Endothelial cell of umbilical vein (primary cell): Measurements from ENCODE around the gene TMTC1. TPM values are rescaled to one million over a fixed set of nuclear protein-coding genes. Genes with fewer than 3 reads are reported as not detected.
A peak's percentile ranks its signal among the peaks of the same experiment; 100 is the strongest.

Experiments
- BruUV-seq: library from RNA; stranded (reverse); fragments of 400-500 nt; replicated peaks from 2 replicates; lab custom pipeline; 2021; lab: Mats Ljungman, UMichigan
- CTCF ChIA-PET: fragments of 300-600, 350-600 bp; sonication (Branson Sonifier 250); formaldehyde crosslinking; loops from one replicate; lab custom pipeline; 2021; ENCODE audit warnings: antibody characterized with exemption, inconsistent platforms; lab: Charles Lee
- POLR2A ChIA-PET: fragments of 300-600, 350-600 bp; sonication (Branson Sonifier 250); formaldehyde crosslinking; loops from one replicate; lab custom pipeline; 2021; ENCODE audit warnings: antibody characterized with exemption, inconsistent platforms; lab: Charles Lee
- DNase-seq: peaks from one replicate; pipeline ENCODE4 v3.0.0-alpha.2; 2011; ENCODE audit warnings: low read depth, low spot score
- FAIRE-seq: peaks from 2 replicates; lab custom pipeline; 2011; peaks lifted over from hg19 to GRCh38; lab: Jason Lieb, UNC
- H2AFZ ChIP-seq: 2 replicates; pipeline ENCODE4 v1.6.0; 2012; ENCODE audit warnings: low read depth, low read length, control low read depth, inconsistent platforms
- H3K27ac ChIP-seq: 2 replicates; pipeline ENCODE4 v1.5.1; 2011; ENCODE audit warnings: low read depth, mild to moderate bottlenecking, control low read depth, low read length, moderate library complexity; ENCODE audit not compliant: insufficient read depth
- H3K27me3 ChIP-seq, 2 experiments: 2 replicates each; pipeline versions ENCODE4 v1.6.0 to v1.6.1; 2011; ENCODE audit warnings: low read length in 2 of 2, mixed read lengths in 1 of 2; ENCODE audit not compliant: control insufficient read depth in 2 of 2, insufficient read depth in 2 of 2
- H3K36me3 ChIP-seq, 2 experiments: 2 replicates in 1 of 2; 3 replicates in 1 of 2; pipeline ENCODE4 v1.5.1; 2011; ENCODE audit warnings: low read length in 2 of 2, mild to moderate bottlenecking in 1 of 2, moderate library complexity in 1 of 2; ENCODE audit not compliant: control insufficient read depth in 2 of 2, insufficient read depth in 2 of 2; ENCODE audit errors: extremely low read depth in 1 of 2
- H3K4me1 ChIP-seq: 3 replicates; pipeline ENCODE4 v1.5.1; 2011; ENCODE audit warnings: mild to moderate bottlenecking, low read length; ENCODE audit not compliant: control insufficient read depth, insufficient read depth; ENCODE audit errors: extremely low read depth
- H3K4me2 ChIP-seq: 2 replicates; pipeline ENCODE4 v1.6.1; 2011; ENCODE audit warnings: low read length, control low read depth, mixed read lengths; ENCODE audit not compliant: insufficient read depth
- H3K4me3 ChIP-seq, 3 experiments: fragments of 200-600 bp in 1 of 3; sonication (generic), shearing (Covaris generic) in 1 of 3; replicated peaks in 1 of 3; 2 replicates each; pipeline ENCODE4 v1.5.1; 2011 to 2016; ENCODE audit warnings: control low read depth in 3 of 3, low read length in 3 of 3, mild to moderate bottlenecking in 2 of 3, inconsistent platforms in 1 of 3, low read depth in 1 of 3, moderate library complexity in 1 of 3; ENCODE audit not compliant: insufficient read depth in 1 of 3
- H3K79me2 ChIP-seq: 2 replicates; pipeline ENCODE4 v1.6.0; 2012; ENCODE audit warnings: low read length, inconsistent platforms; ENCODE audit not compliant: control insufficient read depth, insufficient read depth
- H3K9ac ChIP-seq: replicated peaks from 2 replicates; pipeline ENCODE3; 2011; ENCODE audit warnings: low read length, control low read depth; ENCODE audit not compliant: insufficient read depth; ENCODE audit errors: extremely low read depth
- H3K9me1 ChIP-seq: replicated peaks from 3 replicates; pipeline ENCODE4 v1.6.0; 2011; ENCODE audit warnings: mild to moderate bottlenecking, low read length; ENCODE audit not compliant: control insufficient read depth, insufficient read depth; ENCODE audit errors: extremely low read depth
- H3K9me3 ChIP-seq: replicated peaks from 2 replicates; pipeline ENCODE4 v1.5.1; 2012; ENCODE audit warnings: low read length, inconsistent platforms; ENCODE audit not compliant: control insufficient read depth, insufficient read depth
- H4K20me1 ChIP-seq: replicated peaks from 2 replicates; pipeline ENCODE3; 2011; ENCODE audit warnings: mild to moderate bottlenecking, low read length; ENCODE audit not compliant: control insufficient read depth, insufficient read depth; ENCODE audit errors: extremely low read depth
- CTCF ChIP-seq, 2 donors: IDR thresholded peaks; 1 replicate in 1 of 2; 2 replicates in 1 of 2; pipeline ENCODE4 v1.5.1; 2011; ENCODE audit warnings: low read length in 2 of 2, mild to moderate bottlenecking in 2 of 2, moderate library complexity in 2 of 2, control low read depth in 1 of 2, inconsistent platforms in 1 of 2, low read depth in 1 of 2; ENCODE audit not compliant: insufficient read depth in 1 of 2; ENCODE audit errors: extremely low read depth in 1 of 2
- EZH2 ChIP-seq: IDR thresholded peaks from 2 replicates; pipeline ENCODE4 v1.6.1; 2012; ENCODE audit warnings: borderline replicate concordance, low read depth, mild to moderate bottlenecking, moderate library complexity, low read length, inconsistent platforms; ENCODE audit not compliant: severe bottlenecking
- FOS ChIP-seq: IDR thresholded peaks from 2 replicates; pipeline ENCODE4 v1.6.1; 2011; ENCODE audit warnings: mild to moderate bottlenecking, low read length, moderate library complexity, borderline replicate concordance; ENCODE audit not compliant: insufficient read depth
- MAX ChIP-seq: IDR thresholded peaks from 2 replicates; pipeline ENCODE4 v1.6.1; 2011; ENCODE audit not compliant: insufficient read depth, insufficient read length
- MYC ChIP-seq: IDR thresholded peaks from one replicate; pipeline ENCODE4 v1.6.1; 2011; ENCODE audit warnings: mild to moderate bottlenecking, low read depth, low read length
- POLR2AphosphoS5 ChIP-seq: IDR thresholded peaks from 2 replicates; pipeline ENCODE4 v1.6.1; 2012; ENCODE audit warnings: low read depth, mild to moderate bottlenecking, control low read depth, low read length, moderate library complexity; ENCODE audit not compliant: insufficient read depth
- dilution Hi-C: fragments of 300-500 bp; cut with MboI; formaldehyde crosslinking; loops from one replicate; pipeline ENCODE4 v1.15.0; 2019; ENCODE audit warnings: low sequenced_read_pairs; ENCODE audit not compliant: extremely low pct_ligation_motif_present
- intact Hi-C: fragments of 100-400 bp; cut with micrococcal nuclease; formaldehyde crosslinking; loops from one replicate; pipeline ENCODE4 v1.10.0; 2022
- polyA plus RNA-seq, 4 experiments: library from polyadenylated mRNA; depleted of rRNA in 3 of 4; stranded (reverse) in 3 of 4; unstranded in 1 of 4; fragments of >200 nt; gene quantifications; 2 replicates each; pipeline versions ENCODE4 v1.2.1 to v1.2.3, GENCODE V29; 2011 to 2012; ENCODE audit warnings: missing spikeins in 1 of 4
- total RNA-seq: library from RNA; stranded (reverse); gene quantifications from 2 replicates; pipeline ENCODE4 v1.2.3, GENCODE V29; 2021

The TMTC1 gene
- total and polyA plus RNA-seq, 2 donors (not counting 3 experiments of a cell fraction or from before 2014, with no cell fraction given): 5.4 to 5.9 TPM

GRCh38 chr12:29763301-29763683 lies 20.4 kb downstream of the TMTC1 start:
- H3K4me1 ChIP-seq: no peaks in the 10 kb centered on the region
- H3K4me2 ChIP-seq: no peak overlapping the region
- ChIA-PET POLR2A (interaction anchor here (0.5 kb wide), 1 partner anchor 810 kb away, joined by 4 read pairs; no protein-coding TSS in a partner anchor), CTCF (interaction anchor here (1.4 kb wide), 1 partner anchor 19 kb away, joined by 4 read pairs; no protein-coding TSS in a partner anchor)
- no peak overlapping the region for H3K9ac ChIP-seq
- no peaks in the 10 kb centered on the region for H4K20me1 ChIP-seq
- peak; percentile 10 for DNase-seq
- H3K27me3 ChIP-seq: no peaks in the 10 kb centered on the region
- no peaks in the 10 kb centered on the region for H3K9me1 ChIP-seq
- no peaks in the 10 kb centered on the region for H3K79me2 ChIP-seq
- no peaks in the 10 kb centered on the region for H3K9me3 ChIP-seq
- no peak overlapping the region for H3K4me3 ChIP-seq
- dilution Hi-C loops (no loop called here), intact Hi-C loops (no loop called here)
- H3K36me3 ChIP-seq: no peaks in the 10 kb centered on the region
- H3K27ac ChIP-seq: no peak overlapping the region
- TF ChIP-seq CTCF (IDR thresholded peaks at IDR 0.05; ENCODE audit: extremely low read depth in 1 of 2, insufficient read depth in 1 of 2, low read depth in 1 of 2, low read length in 2 of 2) (no peak), EZH2 (no peak), MYC (no peak), FOS (no peak)
- no TSS peak for BruUV-seq
- no peak overlapping the region for H2AFZ ChIP-seq
- no peak for FAIRE-seq

- Histone ChIP-seq H3K4me3 (no peak overlapping the region), H4K20me1 (no peaks in the 10 kb centered on the region), H3K36me3 (no peaks in the 10 kb centered on the region), H3K4me1 (no peaks in the 10 kb centered on the region), H2AFZ (no peak overlapping the region), H3K79me2 (no peaks in the 10 kb centered on the region), H3K9me1 (no peaks in the 10 kb centered on the region), H3K9ac (no peak overlapping the region), H3K4me2 (no peak overlapping the region), H3K9me3 (no peaks in the 10 kb centered on the region), H3K27ac (no peak overlapping the region), H3K27me3 (no peaks in the 10 kb centered on the region)
- TF ChIP-seq MAX (no peak), POLR2AphosphoS5 (no peak), MYC (no peak), CTCF (IDR thresholded peaks at IDR 0.05; ENCODE audit: extremely low read depth in 1 of 2, insufficient read depth in 1 of 2, low read depth in 1 of 2, low read length in 2 of 2) (no peak)
- intact Hi-C loops (no loop called here), dilution Hi-C loops (no loop called here)
- ChIA-PET POLR2A (interaction anchor here (0.5 kb wide), 1 partner anchor 811 kb away, joined by 4 read pairs; no protein-coding TSS in a partner anchor), CTCF (interaction anchor here (1.4 kb wide), 1 partner anchor 20 kb away, joined by 4 read pairs; no protein-coding TSS in a partner anchor)
- BruUV-seq: no TSS peak
- no peak for DNase-seq
- no peak for FAIRE-seq
These were observed 21.0 kb downstream of the TMTC1 start for GRCh38 chr12:29762637-29763300.
